Measurements from ENCODE around the gene C1orf74. TPM values are rescaled to one million over a fixed set of nuclear protein-coding genes. Genes with fewer than 3 reads are reported as not detected.

The C1orf74 gene
- total RNA-seq, 1 experiment from 2014 or later: 5.6 TPM

DNA sequence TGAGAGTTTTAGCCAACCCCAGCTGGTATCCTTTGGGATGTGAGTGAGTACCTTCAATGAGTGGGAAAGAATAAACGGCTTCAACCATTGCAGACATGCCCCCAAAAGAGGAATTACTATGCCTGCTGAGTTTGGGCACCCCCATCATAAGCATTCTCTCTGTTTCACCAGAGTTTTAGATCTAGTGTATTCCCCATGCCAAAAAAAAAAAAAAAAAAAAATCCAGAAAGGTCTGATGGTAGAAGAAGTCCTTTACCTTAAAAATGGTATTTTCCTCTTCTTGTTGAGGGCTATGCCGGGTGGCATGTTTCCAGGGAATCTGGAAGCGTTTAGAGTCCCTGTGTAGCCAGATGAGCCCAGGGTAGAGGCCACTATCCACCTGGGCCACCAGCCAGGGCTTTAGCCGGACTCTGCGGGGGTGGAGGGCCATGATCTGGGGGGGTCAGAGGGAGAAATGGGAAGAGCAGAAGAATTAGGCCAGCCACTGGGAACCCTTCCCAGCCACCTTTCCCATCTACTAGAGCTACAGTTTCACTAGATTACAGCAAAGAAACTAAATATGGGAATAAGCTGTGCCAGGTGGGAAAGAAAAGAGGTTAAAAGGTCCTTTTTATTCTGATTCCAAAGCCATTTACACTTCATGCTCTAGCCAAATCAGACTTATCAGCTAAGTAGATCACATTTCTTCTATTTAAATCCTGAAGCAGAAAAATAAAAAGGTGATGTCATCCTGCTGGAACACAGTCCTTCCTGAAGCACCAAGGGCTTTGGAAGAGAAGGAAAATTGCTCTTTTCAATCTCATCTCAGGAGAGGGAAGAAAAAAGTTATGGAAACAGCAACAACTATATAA lies 16.9 kb upstream of the C1orf74 start:
- Histone ChIP-seq H3K27me3 (ENCODE audit: insufficient read depth, low read length) (no peaks in the 10 kb centered on the region), H4K20me1 (ENCODE audit: insufficient read depth) (no peaks in the 10 kb centered on the region), H3K4me3 (replicated peaks in 1 of 2; ENCODE audit: low read depth in 1 of 2, low read length in 2 of 2) (no peak overlapping the region), H3K9ac (ENCODE audit: low read length) (no peak overlapping the region), H3K9me2 (ENCODE audit: insufficient read depth) (no peaks in the 10 kb centered on the region), H3K4me1 (ENCODE audit: control insufficient read depth in 1 of 2, insufficient read depth in 2 of 2, low read length in 2 of 2) (peaks cover 0 to 13% of the 10 kb centered on the region in 2 experiments; a peak in 3 of 4 replicates), H3K27ac (ENCODE audit: low read depth, low read length) (no peak overlapping the region), H3K79me2 (ENCODE audit: insufficient read depth, low read length) (peaks cover 28% of the 10 kb centered on the region; the same call in 1 of the 2 replicates), H3K36me3 (ENCODE audit: control insufficient read depth in 1 of 2, insufficient read depth in 2 of 2, low read length in 2 of 2) (no peaks in the 10 kb centered on the region; a peak in 3 of 4 replicates), H2AFZ (ENCODE audit: low read depth, low read length, poor library complexity, severe bottlenecking) (no peak overlapping the region), H3K4me2 (ENCODE audit: low read length) (no peak overlapping the region), H3K9me3 (ENCODE audit: control insufficient read depth in 1 of 2, insufficient read depth in 1 of 2, low read depth in 1 of 2, low read length in 2 of 2) (no peaks in the 10 kb centered on the region)
- ChIA-PET RAD21 (ENCODE audit: low non-redundant PET in 1 of 2, low total read pairs in 2 of 2, uncharacterized antibody in 2 of 2, unreplicated experiment in 2 of 2) (no interaction called here), POLR2A (no interaction called here), CTCF (no interaction called here)
- DNase-seq (ENCODE audit: low read depth, low spot score) (no peak), ATAC-seq (no peak)
- TF ChIP-seq, protein P1, sequence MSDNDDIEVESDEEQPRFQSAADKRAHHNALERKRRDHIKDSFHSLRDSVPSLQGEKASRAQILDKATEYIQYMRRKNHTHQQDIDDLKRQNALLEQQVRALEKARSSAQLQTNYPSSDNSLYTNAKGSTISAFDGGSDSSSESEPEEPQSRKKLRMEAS (IDR thresholded peaks at IDR 0.05): no peak
- TF ChIP-seq EZH2 (IDR thresholded peaks at IDR 0.05): no peak
- no peak for TF ChIP-seq SIN3A (IDR thresholded peaks at IDR 0.05; ENCODE audit: low read depth)
- TF ChIP-seq EGR1 (IDR thresholded peaks at IDR 0.05; ENCODE audit: low read depth): no peak
- no peak for TF ChIP-seq ZFX (IDR thresholded peaks at IDR 0.05)
- BruUV-seq (replicated peaks): no TSS peak
- intact Hi-C loops (cut with micrococcal nuclease): no loop called here

DNA sequence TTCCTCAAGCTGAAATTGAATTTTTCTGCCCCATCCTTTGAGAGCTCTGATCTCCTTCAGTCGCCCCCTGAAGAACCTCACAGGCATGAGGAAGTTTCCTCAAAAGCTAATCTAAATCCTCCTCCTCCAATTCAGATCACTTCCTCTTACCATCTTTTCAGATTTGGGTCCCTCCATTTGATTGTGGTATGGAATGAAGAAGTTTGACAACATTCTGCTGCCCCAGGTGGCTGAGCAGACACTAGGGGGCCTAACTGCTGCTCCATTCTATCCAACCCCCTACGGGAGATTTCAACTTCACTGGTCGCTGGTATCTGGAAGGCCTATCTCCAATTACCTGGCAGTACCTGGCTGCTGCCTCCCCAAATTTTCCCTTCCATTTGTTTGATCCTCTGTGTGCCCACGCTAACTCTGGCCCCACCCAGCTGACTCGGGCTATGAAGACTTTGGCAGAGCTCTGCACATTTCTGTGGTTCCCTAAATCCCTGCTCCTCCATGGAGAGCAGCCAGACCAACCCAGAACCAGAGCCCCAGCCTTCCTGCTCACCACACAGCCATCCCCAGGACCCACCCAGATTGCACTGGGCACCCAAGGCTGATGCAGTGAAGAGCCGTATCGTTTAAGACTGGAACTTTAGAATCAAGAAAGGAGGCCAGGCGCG lies 13.8 kb upstream of the C1orf74 start:
- DNase-seq (ENCODE audit: low read depth, low spot score): no peak
- Histone ChIP-seq H3K4me1 (ENCODE audit: control insufficient read depth in 1 of 2, insufficient read depth in 2 of 2, low read length in 2 of 2) (0 out of 4 replicates have a peak, but pooled peaks cover 0 to 2% of the 10 kb centered on the region in 2 experiments), H4K20me1 (ENCODE audit: insufficient read depth) (no peaks in the 10 kb centered on the region), H3K4me2 (ENCODE audit: low read length) (no peak overlapping the region), H3K4me3 (replicated peaks in 1 of 2; ENCODE audit: low read depth in 1 of 2, low read length in 2 of 2) (no peak overlapping the region), H3K9ac (ENCODE audit: low read length) (no peak overlapping the region), H3K79me2 (ENCODE audit: insufficient read depth, low read length) (0 out of 2 replicates have a peak, but pooled peaks cover 3% of the 10 kb centered on the region), H3K27me3 (ENCODE audit: insufficient read depth, low read length) (no peaks in the 10 kb centered on the region), H3K36me3 (ENCODE audit: control insufficient read depth in 1 of 2, insufficient read depth in 2 of 2, low read length in 2 of 2) (peaks cover 13 to 17% of the 10 kb centered on the region in 2 experiments; a peak in 3 of 4 replicates), H3K9me3 (ENCODE audit: control insufficient read depth in 1 of 2, insufficient read depth in 1 of 2, low read depth in 1 of 2, low read length in 2 of 2) (no peaks in the 10 kb centered on the region), H3K9me2 (ENCODE audit: insufficient read depth) (no peaks in the 10 kb centered on the region), H2AFZ (ENCODE audit: low read depth, low read length, poor library complexity, severe bottlenecking) (no peak overlapping the region), H3K27ac (ENCODE audit: low read depth, low read length) (no peak overlapping the region)
- ChIA-PET CTCF (no interaction called here), POLR2A (no interaction called here), RAD21 (ENCODE audit: low non-redundant PET in 1 of 2, low total read pairs in 2 of 2, uncharacterized antibody in 2 of 2, unreplicated experiment in 2 of 2) (no interaction called here)
- BruUV-seq (replicated peaks): no TSS peak
- ATAC-seq: peak; percentile 83
- intact Hi-C loops (cut with micrococcal nuclease): no loop called here
- TF ChIP-seq, protein P2, sequence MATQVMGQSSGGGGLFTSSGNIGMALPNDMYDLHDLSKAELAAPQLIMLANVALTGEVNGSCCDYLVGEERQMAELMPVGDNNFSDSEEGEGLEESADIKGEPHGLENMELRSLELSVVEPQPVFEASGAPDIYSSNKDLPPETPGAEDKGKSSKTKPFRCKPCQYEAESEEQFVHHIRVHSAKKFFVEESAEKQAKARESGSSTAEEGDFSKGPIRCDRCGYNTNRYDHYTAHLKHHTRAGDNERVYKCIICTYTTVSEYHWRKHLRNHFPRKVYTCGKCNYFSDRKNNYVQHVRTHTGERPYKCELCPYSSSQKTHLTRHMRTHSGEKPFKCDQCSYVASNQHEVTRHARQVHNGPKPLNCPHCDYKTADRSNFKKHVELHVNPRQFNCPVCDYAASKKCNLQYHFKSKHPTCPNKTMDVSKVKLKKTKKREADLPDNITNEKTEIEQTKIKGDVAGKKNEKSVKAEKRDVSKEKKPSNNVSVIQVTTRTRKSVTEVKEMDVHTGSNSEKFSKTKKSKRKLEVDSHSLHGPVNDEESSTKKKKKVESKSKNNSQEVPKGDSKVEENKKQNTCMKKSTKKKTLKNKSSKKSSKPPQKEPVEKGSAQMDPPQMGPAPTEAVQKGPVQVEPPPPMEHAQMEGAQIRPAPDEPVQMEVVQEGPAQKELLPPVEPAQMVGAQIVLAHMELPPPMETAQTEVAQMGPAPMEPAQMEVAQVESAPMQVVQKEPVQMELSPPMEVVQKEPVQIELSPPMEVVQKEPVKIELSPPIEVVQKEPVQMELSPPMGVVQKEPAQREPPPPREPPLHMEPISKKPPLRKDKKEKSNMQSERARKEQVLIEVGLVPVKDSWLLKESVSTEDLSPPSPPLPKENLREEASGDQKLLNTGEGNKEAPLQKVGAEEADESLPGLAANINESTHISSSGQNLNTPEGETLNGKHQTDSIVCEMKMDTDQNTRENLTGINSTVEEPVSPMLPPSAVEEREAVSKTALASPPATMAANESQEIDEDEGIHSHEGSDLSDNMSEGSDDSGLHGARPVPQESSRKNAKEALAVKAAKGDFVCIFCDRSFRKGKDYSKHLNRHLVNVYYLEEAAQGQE (IDR thresholded peaks at IDR 0.05; ENCODE audit: low read depth): no peak
- no peak for TF ChIP-seq SP1 (IDR thresholded peaks at IDR 0.05; ENCODE audit: low read depth)
- no peak for TF ChIP-seq EZH2 (IDR thresholded peaks at IDR 0.05)
- TF ChIP-seq, protein P1 (IDR thresholded peaks at IDR 0.05): no peak
- no peak for TF ChIP-seq ZFX (IDR thresholded peaks at IDR 0.05)
- no peak for TF ChIP-seq ELF1 (IDR thresholded peaks at IDR 0.05; ENCODE audit: borderline replicate concordance, low read depth)
- no peak for TF ChIP-seq ZNF274 (IDR thresholded peaks at IDR 0.05; ENCODE audit: low read depth, low read length)
- TF ChIP-seq TCF7L2 (IDR thresholded peaks at IDR 0.05; ENCODE audit: borderline replicate concordance, extremely low read depth, insufficient read depth, insufficient read length): no peak
- peak; percentile 27; the same call in 1 of the 2 replicates for TF ChIP-seq RAD21 (IDR thresholded peaks at IDR 0.05; ENCODE audit: low read depth)
